ENCODE data around the gene POU3F1.

GRCh38 chr1:38009841-38010180, 36.8 kb downstream of the POU3F1 start:
- TF ChIP-seq CTCF (IDR thresholded peaks at IDR 0.05; ENCODE audit: low read length) (no peak), EZH2 (IDR thresholded peaks at IDR 0.05; ENCODE audit: borderline replicate concordance, low read length) (no peak)
